NCI-H82 treated with DMSO at 0.1 percent for 48 hours (cell line): ENCODE results near the gene CLIC1.

Source experiments
- DNase-seq: peaks from one replicate; lab custom pipeline; 2025; ENCODE audit not compliant: unreplicated experiment; lab: John Stamatoyannopoulos, UW

Gene CLIC1

DNA sequence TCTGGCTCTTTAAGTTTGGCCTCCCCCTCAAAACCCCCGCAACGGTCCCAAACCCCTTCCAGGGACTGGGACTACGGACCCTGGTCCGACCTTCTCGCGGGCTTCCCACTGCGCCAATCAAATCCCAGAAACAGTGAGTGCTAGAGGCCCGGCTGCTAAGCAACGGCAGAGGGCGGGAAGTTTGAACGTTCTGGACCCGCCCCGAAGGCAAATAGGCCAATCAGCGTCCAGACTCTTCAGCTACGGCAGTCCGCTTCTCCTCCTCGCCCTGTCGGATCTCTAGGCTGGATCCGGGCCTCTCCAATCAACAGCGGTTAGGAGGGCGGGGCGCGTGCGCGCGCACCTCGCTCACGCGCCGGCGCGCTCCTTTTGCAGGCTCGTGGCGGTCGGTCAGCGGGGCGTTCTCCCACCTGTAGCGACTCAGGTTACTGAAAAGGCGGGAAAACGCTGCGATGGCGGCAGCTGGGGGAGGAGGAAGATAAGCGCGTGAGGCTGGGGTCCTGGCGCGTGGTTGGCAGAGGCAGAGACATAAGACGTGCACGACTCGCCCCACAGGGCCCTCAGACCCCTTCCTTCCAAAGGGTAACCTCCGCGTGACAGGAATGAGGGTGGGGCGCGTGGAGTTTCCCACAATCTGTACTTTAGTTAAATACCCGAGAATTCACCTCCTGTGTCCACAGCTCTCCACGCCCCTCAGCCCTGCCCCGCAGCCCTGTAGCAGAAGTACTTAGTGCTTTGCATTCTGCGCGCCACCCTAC lies 3.5 kb upstream of the CLIC1 start, which contains the start of gene MSH5:
MSH5 (plus strand) TSS at position 367 of the 758 bp plus-strand sequence. CDS start 462 bp downstream, outside the sequence.
- peak; percentile 99 for DNase-seq

GRCh38 chr6:31737991-31738979 lies 2.0 kb upstream of the CLIC1 start:
- peak; percentile 23 for DNase-seq

DNA sequence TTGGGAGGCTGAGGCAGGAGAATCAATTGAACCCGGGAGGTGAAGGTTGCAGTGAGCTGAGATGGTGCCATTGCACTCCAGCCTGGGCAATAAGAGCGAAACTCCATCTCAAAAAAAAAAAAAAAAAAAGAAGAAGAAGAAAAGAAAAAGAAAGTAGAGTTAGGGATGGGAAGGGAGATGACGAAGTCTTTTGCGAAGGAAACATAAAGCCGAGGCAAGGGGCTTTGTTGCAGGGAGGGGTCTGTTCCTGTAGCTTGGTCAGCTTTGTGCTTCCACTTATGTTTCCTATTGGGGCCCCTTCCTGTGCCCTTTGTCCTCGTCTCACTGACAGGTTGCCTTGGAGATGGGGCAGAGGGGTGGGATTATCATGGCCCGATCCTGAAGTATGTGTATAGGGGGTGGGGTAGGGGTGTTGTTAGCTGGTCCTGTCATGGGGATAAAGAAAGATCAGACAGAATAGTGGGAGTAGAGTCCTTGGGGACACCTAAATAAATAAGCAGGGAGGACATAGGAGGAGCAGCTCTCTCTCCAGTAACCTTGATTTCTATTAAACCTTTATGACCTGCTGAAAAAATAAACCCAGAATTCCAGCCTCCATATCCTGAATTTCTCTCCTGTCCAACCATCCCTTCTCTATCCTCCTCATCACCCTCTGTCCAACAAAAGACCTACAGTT lies 1.1 kb upstream of the CLIC1 start:
- peak; percentile 38 for DNase-seq

- no peak for DNase-seq
Measured at GRCh38 chr6:31736768-31737314, 511 bp upstream of the CLIC1 start.

- no peak for DNase-seq
Measured at GRCh38 chr6:31734821-31735406, 1.4 kb downstream of the CLIC1 start.

- DNase-seq = no peak
Measured at GRCh38 chr6:31734247-31734820, 2.0 kb downstream of the CLIC1 start.

GRCh38 chr6:31733734-31734133 lies 2.6 kb downstream of the CLIC1 start:
- DNase-seq = no peak

- DNase-seq = no peak
Measured at GRCh38 chr6:31732029-31732428, 4.3 kb downstream of the CLIC1 start.

GRCh38 chr6:31730631-31731086 lies 5.7 kb downstream of the CLIC1 start:
- DNase-seq = no peak

GRCh38 chr6:31729979-31730630 lies 6.2 kb downstream of the CLIC1 start:
- DNase-seq = peak; percentile 40

GRCh38 chr6:31729515-31729978 lies 6.8 kb downstream of the CLIC1 start:
- DNase-seq = peak; percentile 77

DNA sequence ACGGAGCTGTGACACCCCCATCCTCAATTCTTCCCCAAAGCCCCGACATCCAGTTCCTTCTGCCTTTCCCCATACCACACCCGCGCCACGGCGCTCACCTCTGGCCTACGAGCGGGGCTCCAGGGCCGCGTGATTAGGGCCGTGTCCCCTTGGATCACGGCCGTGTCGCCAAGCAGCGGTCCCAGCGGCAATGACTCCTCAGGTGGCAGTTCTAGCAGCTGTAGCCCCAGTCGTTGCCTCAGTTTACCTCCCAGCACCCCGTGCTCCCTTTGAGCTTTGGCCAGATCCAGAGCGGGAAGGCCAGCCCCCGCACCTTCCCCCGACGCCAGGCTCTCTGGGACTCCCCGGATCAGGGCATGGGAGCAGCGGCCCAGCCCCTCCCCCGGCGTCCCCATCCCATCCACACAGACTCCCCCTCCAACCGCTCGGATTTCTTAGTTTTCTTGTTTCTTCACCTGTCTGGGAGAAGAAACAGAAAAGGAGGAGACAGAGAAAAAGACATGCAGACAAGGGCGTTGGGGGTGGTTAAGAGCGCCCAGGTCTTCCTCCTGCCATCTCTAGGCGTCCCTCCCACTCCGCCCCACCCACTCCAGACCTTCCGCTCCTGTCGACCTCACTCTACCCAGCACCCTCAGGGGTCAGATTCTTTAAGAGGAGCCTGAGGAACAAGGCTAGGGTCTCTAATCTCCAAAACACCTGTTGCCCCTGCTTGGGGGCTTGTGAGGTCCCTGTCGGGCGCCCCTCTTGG lies 7.4 kb downstream of the CLIC1 start, which contains the start of gene DDAH2:
DDAH2 (minus strand) TSS at position 533 of the 748 bp plus-strand sequence; CDS start at position 395, 138 bp downstream.
- DNase-seq = no peak

GRCh38 chr6:31727717-31728671 lies 8.3 kb downstream of the CLIC1 start:
- no peak for DNase-seq

- no peak for DNase-seq
Measured at GRCh38 chr6:31727034-31727716, 9.2 kb downstream of the CLIC1 start.

DNA sequence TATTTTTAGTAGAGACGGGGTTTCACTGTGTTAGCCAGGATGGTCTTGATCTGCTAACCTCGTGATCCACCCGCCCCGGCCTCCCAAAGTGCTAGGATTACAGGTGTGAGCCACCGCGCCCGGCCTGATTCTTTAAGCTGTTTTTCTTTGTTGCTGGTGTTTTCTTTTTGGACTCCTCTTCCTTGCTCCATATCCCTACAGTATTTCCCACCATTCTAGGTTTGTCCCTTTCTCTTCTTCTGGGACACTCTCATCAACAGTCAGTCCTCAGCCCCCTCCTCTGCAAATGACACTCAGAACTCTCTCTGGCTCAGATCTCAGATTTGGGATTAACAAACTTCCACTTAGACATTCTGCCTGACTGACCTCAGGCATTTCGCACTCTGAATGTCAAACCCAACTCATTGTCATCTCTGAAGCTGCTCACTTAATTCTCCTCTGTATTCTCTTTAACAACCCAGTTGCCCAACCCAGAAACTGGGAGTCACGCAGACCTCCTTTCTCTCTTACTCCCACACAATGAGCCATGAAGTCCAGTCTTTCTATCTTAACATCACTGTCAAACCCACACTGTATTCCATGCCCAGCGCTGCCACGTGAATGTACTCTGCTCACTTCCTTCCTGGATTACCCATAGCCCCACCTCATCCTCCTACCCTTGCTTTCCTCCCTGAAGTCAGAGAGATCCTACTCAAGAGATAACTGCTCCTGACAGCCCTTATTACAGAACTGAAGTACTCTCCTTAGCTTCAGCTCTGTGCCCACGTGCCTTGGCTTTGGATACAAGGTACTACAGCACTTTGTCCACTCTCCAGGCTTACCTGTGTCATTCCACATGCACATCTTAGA lies 10.6 kb downstream of the CLIC1 start:
- no peak for DNase-seq
